T-cell (primary cell): ENCODE data around the gene NDP. TPM values are rescaled to one million over a fixed set of nuclear protein-coding genes. Genes with fewer than 3 reads are reported as not detected.

Experiments used
- ATAC-seq, 4 experiments: fragments of 200-7000 bp in 3 of 4; fragments of 150-1000 bp in 1 of 4; cut with Tn5 transposase; replicated peaks in 1 of 4; 1 replicate in 3 of 4; 2 replicates in 1 of 4; pipeline ENCODE4 v1.10.0; 2021; ENCODE audit warnings: moderate library complexity in 3 of 4, mild to moderate bottlenecking in 2 of 4, moderate number of reproducible peaks in 1 of 4
- CTCF ChIA-PET, 2 donors: fragments of 300-600 bp; sonication (Branson Sonifier 250); formaldehyde crosslinking; loops; one replicate each; lab custom pipeline; 2022; ENCODE audit warnings: antibody characterized with exemption in 2 of 2; lab: Charles Lee
- POLR2A ChIA-PET, 2 donors: fragments of 300-600 bp; sonication (Branson Sonifier 250); formaldehyde crosslinking; loops; one replicate each; lab custom pipeline; 2022; ENCODE audit warnings: antibody characterized with exemption in 2 of 2; lab: Charles Lee
- DNase-seq, 35 experiments: peaks; one replicate each; pipeline versions ENCODE4 v3.0.0 to v3.0.0-alpha.2; 2013 to 2023
- H3K27ac ChIP-seq: one replicate; pipeline ENCODE4 v1.5.1; 2013; ENCODE audit warnings: low read length
- H3K27me3 ChIP-seq, 2 experiments: replicated peaks in 1 of 2; 1 replicate in 1 of 2; 2 replicates in 1 of 2; pipeline versions ENCODE4 v1.6.1 to v1.7.0; 2013; ENCODE audit warnings: low read length in 1 of 2, mixed read lengths in 1 of 2; ENCODE audit not compliant: control insufficient read depth in 2 of 2, insufficient read depth in 2 of 2; ENCODE audit errors: extremely low read depth in 1 of 2
- H3K36me3 ChIP-seq, 2 donors: 1 replicate in 1 of 2; 2 replicates in 1 of 2; pipeline versions ENCODE4 v1.6.1 to v1.7.0; 2013; ENCODE audit warnings: low read length in 1 of 2; ENCODE audit not compliant: control insufficient read depth in 2 of 2, insufficient read depth in 1 of 2; ENCODE audit errors: extremely low read depth in 1 of 2
- H3K4me1 ChIP-seq, 2 experiments: 1 replicate in 1 of 2; 2 replicates in 1 of 2; pipeline versions ENCODE4 v1.6.1 to v1.7.0; 2013; ENCODE audit warnings: low read length in 2 of 2, mixed read lengths in 1 of 2; ENCODE audit not compliant: insufficient read depth in 2 of 2, control insufficient read depth in 1 of 2; ENCODE audit errors: extremely low read depth in 1 of 2
- H3K4me3 ChIP-seq, 2 donors: 1 replicate in 1 of 2; 2 replicates in 1 of 2; pipeline versions ENCODE4 v1.5.1 to v1.7.0; 2013; ENCODE audit warnings: mild to moderate bottlenecking in 2 of 2, low read length in 1 of 2, moderate library complexity in 1 of 2; ENCODE audit not compliant: control insufficient read depth in 1 of 2; ENCODE audit errors: extremely low read depth in 1 of 2
- H3K9me3 ChIP-seq: 2 replicates; pipeline ENCODE4 v1.7.0; 2013
- H3K27ac Mint-ChIP-seq, 2 donors: one replicate each; pipeline ENCODE4 v1.8.0; 2020 to 2021; ENCODE audit warnings: mild to moderate bottlenecking in 2 of 2, mixed read lengths in 2 of 2
- H3K27me3 Mint-ChIP-seq, 2 donors: one replicate each; pipeline ENCODE4 v1.8.0; 2021 to 2022; ENCODE audit warnings: mixed read lengths in 2 of 2
- H3K36me3 Mint-ChIP-seq: one replicate; pipeline ENCODE4 v1.8.0; 2021; ENCODE audit warnings: mixed read lengths
- H3K4me1 Mint-ChIP-seq, 3 donors: one replicate each; pipeline ENCODE4 v1.8.0; 2020 to 2022; ENCODE audit warnings: mixed read lengths in 3 of 3, mild to moderate bottlenecking in 1 of 3
- H3K4me3 Mint-ChIP-seq, 3 donors: one replicate each; pipeline ENCODE4 v1.8.0; 2020 to 2022; ENCODE audit warnings: mild to moderate bottlenecking in 3 of 3, mixed read lengths in 3 of 3, moderate library complexity in 3 of 3
- H3K9me3 Mint-ChIP-seq, 3 donors: one replicate each; pipeline ENCODE4 v1.8.0; 2020 to 2022; ENCODE audit warnings: mixed read lengths in 3 of 3
- WGBS: methylation state at CpG from one replicate; pipeline ENCODE4 v1.1.5; 2013; ENCODE audit warnings: missing lambda C conversion rate; ENCODE audit not compliant: insufficient coverage; 5-methylcytosine and 5-hydroxymethylcytosine counted together
- total RNA-seq, 35 experiments: library from RNA in 6 of 35; stranded (reverse) in 6 of 35; fragments of 120-200 nt in 1 of 35; gene quantifications; one replicate each; pipeline versions ENCODE4 v1.2.1 to v1.2.4 and lab custom pipeline; 2013 to 2026

The NDP gene
- total RNA-seq, 5 donors from 2014 or later (not counting 1 experiment from before 2014, with no cell fraction given) = not detected

- H3K27me3 ChIP-seq = no peaks in the 10 kb centered on the region
- no peaks in the 10 kb centered on the region for H3K4me1 Mint-ChIP-seq
- H3K9me3 Mint-ChIP-seq = no peaks in the 10 kb centered on the region
- no peak overlapping the region for H3K4me3 ChIP-seq
- H3K36me3 ChIP-seq = no peaks in the 10 kb centered on the region
- no peak overlapping the region for H3K27ac Mint-ChIP-seq
- WGBS = no CpG with 5 or more reads among the region's 1 CpG
- no peaks in the 10 kb centered on the region for H3K36me3 Mint-ChIP-seq
- no peak for ATAC-seq
- no peak for DNase-seq
- CTCF ChIA-PET = no interaction called here
- H3K9me3 ChIP-seq = no peaks in the 10 kb centered on the region
- peaks cover 2 to 11% of the 10 kb centered on the region in 2 donors for H3K27me3 Mint-ChIP-seq
- H3K4me3 Mint-ChIP-seq = no peak overlapping the region
- POLR2A ChIA-PET = no interaction called here
- H3K4me1 ChIP-seq = no peaks in the 10 kb centered on the region
- no peak overlapping the region for H3K27ac ChIP-seq
These were observed 25.2 kb upstream of the NDP start for GRCh38 chrX:43998374-43998773.

DNA sequence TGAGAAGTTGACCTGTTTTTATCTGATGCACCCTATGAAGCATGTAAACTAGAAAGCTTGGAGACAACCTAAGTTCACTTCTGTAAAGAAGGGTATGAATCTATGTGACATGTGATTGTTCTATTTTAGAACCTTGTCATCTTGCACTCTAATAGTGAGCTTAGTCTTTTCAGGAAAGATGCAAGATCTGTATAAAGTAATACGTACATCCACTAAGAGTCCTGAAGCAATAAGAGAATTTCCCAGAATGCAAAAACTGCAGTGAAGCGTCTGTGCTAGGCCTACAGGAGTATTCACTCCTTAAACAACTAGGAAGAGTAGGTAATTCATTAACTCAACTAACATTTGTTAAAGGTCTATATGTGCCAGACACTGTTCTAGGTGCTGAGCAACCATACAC is 23.3 kb upstream of the NDP start:
- Histone ChIP-seq H3K9me3 (no peaks in the 10 kb centered on the region), H3K4me3 (no peak overlapping the region), H3K4me1 (no peaks in the 10 kb centered on the region), H3K36me3 (no peaks in the 10 kb centered on the region), H3K27ac (no peak overlapping the region), H3K27me3 (no peaks in the 10 kb centered on the region)
- CTCF ChIA-PET = no interaction called here
- Mint-ChIP-seq H3K27me3 (peaks cover 2 to 6% of the 10 kb centered on the region in 2 donors), H3K9me3 (no peaks in the 10 kb centered on the region), H3K27ac (no peak overlapping the region), H3K4me3 (no peak overlapping the region), H3K36me3 (no peaks in the 10 kb centered on the region), H3K4me1 (no peaks in the 10 kb centered on the region)
- no CpG with 5 or more reads among the region's 2 CpGs for WGBS
- no peak for ATAC-seq
- POLR2A ChIA-PET = no interaction called here
- DNase-seq = no peak

DNA sequence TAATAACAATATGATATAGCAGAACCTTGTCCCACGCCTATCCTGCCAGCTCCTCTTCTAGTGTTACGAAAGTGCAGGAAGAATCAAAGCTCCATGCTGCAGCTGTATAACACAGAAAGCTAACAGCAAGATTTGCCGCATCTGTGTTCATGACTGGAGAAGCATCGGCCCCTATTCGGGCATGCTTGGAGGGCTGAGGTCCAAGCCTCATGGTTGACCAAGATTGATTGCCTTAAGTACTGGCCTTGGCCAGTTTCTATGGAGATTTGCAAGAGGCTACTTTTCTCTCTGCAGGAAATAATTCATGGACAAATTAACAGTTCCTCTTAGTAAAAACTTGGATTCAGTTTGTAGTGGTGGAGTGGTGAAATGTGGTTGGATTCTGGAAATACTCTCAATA is 12.9 kb upstream of the NDP start:
- H3K4me3 ChIP-seq = no peak overlapping the region
- DNase-seq (no peak), ATAC-seq (no peak)
- Mint-ChIP-seq H3K9me3 (no peaks in the 10 kb centered on the region), H3K36me3 (no peaks in the 10 kb centered on the region), H3K27me3 (peaks cover 0 to 8% of the 10 kb centered on the region in 2 donors), H3K4me3 (no peak overlapping the region), H3K4me1 (no peaks in the 10 kb centered on the region), H3K27ac (no peak overlapping the region)
- 100% methylated on average over 3 of the region's 5 CpGs for WGBS
- no peaks in the 10 kb centered on the region for H3K36me3 ChIP-seq
- no peaks in the 10 kb centered on the region for H3K9me3 ChIP-seq
- no peaks in the 10 kb centered on the region for H3K4me1 ChIP-seq
- POLR2A ChIA-PET = no interaction called here
- H3K27ac ChIP-seq = no peak overlapping the region
- CTCF ChIA-PET = no interaction called here
- no peaks in the 10 kb centered on the region for H3K27me3 ChIP-seq

DNA sequence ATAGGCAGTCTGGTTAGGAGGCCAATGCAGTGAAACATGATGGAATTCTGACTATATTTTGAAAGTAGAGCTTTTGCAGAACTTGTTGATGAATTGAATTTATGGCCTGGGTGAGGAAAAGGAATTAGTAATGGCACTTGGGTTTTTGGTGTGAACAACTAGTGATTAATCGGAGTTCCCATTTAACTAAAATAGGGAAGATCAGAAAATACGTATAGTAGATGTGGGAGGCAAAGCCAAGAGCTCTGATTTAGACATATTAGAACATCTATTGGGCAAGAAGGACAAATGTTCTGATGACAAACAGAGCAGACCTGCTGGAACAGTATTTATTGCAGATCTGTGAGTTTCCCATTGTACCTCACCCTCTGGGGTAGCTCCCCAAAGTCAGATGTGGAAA is 12.3 kb upstream of the NDP start:
- Mint-ChIP-seq H3K27ac (no peak overlapping the region), H3K4me1 (no peaks in the 10 kb centered on the region), H3K4me3 (no peak overlapping the region), H3K27me3 (peaks cover 0 to 8% of the 10 kb centered on the region in 2 donors), H3K9me3 (no peaks in the 10 kb centered on the region), H3K36me3 (no peaks in the 10 kb centered on the region)
- no CpG with 5 or more reads among the region's 2 CpGs for WGBS
- Histone ChIP-seq H3K27ac (no peak overlapping the region), H3K4me3 (no peak overlapping the region), H3K27me3 (no peaks in the 10 kb centered on the region), H3K4me1 (no peaks in the 10 kb centered on the region), H3K9me3 (no peaks in the 10 kb centered on the region), H3K36me3 (no peaks in the 10 kb centered on the region)
- ChIA-PET POLR2A (no interaction called here), CTCF (interaction anchor here in 1 of 2 donors (1.2 kb wide), 1 partner anchor 11 kb away, joined by 3 read pairs; no protein-coding TSS in a partner anchor)
- no peak for ATAC-seq
- no peak for DNase-seq

DNA sequence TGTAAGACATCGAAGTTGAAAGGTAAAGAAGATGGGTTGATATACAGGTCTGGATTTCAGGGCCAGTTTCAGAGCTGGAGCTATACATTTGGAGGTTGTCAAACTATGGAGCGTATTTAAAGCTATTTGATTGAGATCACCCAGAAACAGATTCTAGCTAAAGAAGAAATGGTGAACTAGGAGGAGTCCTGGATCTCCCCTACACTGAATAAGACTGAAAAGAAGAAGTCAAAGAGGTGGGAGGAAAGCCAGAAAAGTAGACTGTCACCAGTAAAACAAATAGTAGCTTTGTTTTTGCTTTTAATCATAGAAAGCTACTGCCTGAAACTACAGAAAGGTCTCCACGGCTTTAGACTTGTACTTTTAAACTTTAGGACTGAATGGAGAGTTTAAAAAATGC is 5.0 kb upstream of the NDP start:
- no peak overlapping the region for H3K4me3 Mint-ChIP-seq
- H3K27me3 ChIP-seq = peaks cover 2 to 3% of the 10 kb centered on the region in 2 experiments
- H3K9me3 Mint-ChIP-seq = no peaks in the 10 kb centered on the region
- DNase-seq (no peak), ATAC-seq (no peak)
- H3K9me3 ChIP-seq = no peaks in the 10 kb centered on the region
- peaks cover 7 to 9% (median 8%) of the 10 kb centered on the region in 3 donors for H3K4me1 Mint-ChIP-seq
- H3K4me1 ChIP-seq = peaks cover 0 to 5% of the 10 kb centered on the region in 2 experiments
- no peak overlapping the region for H3K27ac ChIP-seq
- peaks cover 10 to 25% of the 10 kb centered on the region in 2 donors for H3K27me3 Mint-ChIP-seq
- H3K36me3 Mint-ChIP-seq = no peaks in the 10 kb centered on the region
- H3K36me3 ChIP-seq = no peaks in the 10 kb centered on the region
- POLR2A ChIA-PET = interaction anchor here in 1 of 2 donors (0.5 to 0.7 kb wide), 2 partner anchors 21 to 269 kb away, joined by 3 read pairs; no protein-coding TSS in a partner anchor
- no peak overlapping the region for H3K4me3 ChIP-seq
- CTCF ChIA-PET = no interaction called here
- H3K27ac Mint-ChIP-seq = no peak overlapping the region
- no CpG with 5 or more reads among the region's 3 CpGs for WGBS

DNA sequence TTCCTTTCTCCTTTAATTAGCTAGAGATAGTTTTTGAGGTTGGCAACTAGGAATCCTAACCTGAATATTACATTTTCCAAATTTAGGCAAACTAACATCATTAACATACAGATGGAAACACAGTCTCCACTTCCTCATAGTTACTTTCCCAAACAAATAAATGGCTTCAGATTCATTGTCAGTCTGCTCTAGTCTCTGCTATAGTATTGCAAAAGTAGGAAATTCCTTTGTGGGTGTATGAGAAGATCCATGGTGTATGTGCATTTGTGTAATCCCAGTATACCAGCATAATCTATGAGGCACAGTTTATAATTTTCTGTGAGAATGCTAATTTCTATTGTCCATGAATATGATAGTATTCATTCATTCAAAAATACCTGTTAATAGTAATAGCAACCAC is 3.0 kb upstream of the NDP start:
- Histone ChIP-seq H3K4me1 (peaks cover 0 to 11% of the 10 kb centered on the region in 2 experiments), H3K27ac (no peak overlapping the region), H3K27me3 (peaks cover 5 to 10% of the 10 kb centered on the region in 2 experiments), H3K4me3 (no peak overlapping the region), H3K9me3 (no peaks in the 10 kb centered on the region), H3K36me3 (no peaks in the 10 kb centered on the region)
- DNase-seq = no peak
- H3K4me3 Mint-ChIP-seq = no peak overlapping the region
- H3K9me3 Mint-ChIP-seq = no peaks in the 10 kb centered on the region
- ChIA-PET POLR2A (no interaction called here), CTCF (no interaction called here)
- H3K27ac Mint-ChIP-seq = no peak overlapping the region
- H3K4me1 Mint-ChIP-seq = peaks cover 10 to 14% (median 12%) of the 10 kb centered on the region in 3 donors
- peaks cover 19 to 35% of the 10 kb centered on the region in 2 donors for H3K27me3 Mint-ChIP-seq
- no peak for ATAC-seq
- H3K36me3 Mint-ChIP-seq = no peaks in the 10 kb centered on the region

DNA sequence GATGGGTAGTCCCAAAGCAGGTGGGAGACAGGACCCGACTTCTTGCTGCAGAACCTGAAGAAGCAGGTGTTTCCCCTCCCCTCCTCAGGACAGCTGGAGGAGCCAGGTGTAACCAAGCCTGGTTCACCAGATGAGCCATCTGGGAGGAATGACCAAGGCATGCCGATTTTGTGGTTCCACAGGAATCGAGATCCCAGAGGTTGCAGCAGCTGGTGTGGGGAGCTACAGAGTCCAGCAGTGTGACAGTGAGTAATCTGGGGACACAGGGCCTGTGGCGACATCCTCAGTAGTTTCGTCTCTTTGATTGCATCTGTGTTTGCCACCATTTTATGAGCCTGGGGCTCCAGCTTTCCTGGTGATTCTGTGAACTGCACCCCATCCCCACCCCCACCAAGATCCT is 2.6 kb upstream of the NDP start:
- Mint-ChIP-seq H3K27ac (no peak overlapping the region), H3K27me3 (peaks cover 19 to 35% of the 10 kb centered on the region in 2 donors), H3K9me3 (no peaks in the 10 kb centered on the region), H3K4me1 (peaks cover 10 to 14% (median 12%) of the 10 kb centered on the region in 3 donors), H3K4me3 (no peak overlapping the region), H3K36me3 (no peaks in the 10 kb centered on the region)
- H3K27me3 ChIP-seq = peaks cover 5 to 10% of the 10 kb centered on the region in 2 experiments
- H3K27ac ChIP-seq = no peak overlapping the region
- H3K4me3 ChIP-seq = no peak overlapping the region
- no peaks in the 10 kb centered on the region for H3K36me3 ChIP-seq
- ChIA-PET POLR2A (no interaction called here), CTCF (interaction anchor here in 1 of 2 donors (0.6 kb wide), 1 partner anchor 203 kb away, joined by 3 read pairs; no protein-coding TSS in a partner anchor)
- WGBS = 80% methylated on average over 1 of the region's 5 CpGs
- no peaks in the 10 kb centered on the region for H3K9me3 ChIP-seq
- peaks cover 0 to 11% of the 10 kb centered on the region in 2 experiments for H3K4me1 ChIP-seq
- DNase-seq (no peak), ATAC-seq (no peak)
